Measurements from ENCODE around the gene SH3RF3.

DNA sequence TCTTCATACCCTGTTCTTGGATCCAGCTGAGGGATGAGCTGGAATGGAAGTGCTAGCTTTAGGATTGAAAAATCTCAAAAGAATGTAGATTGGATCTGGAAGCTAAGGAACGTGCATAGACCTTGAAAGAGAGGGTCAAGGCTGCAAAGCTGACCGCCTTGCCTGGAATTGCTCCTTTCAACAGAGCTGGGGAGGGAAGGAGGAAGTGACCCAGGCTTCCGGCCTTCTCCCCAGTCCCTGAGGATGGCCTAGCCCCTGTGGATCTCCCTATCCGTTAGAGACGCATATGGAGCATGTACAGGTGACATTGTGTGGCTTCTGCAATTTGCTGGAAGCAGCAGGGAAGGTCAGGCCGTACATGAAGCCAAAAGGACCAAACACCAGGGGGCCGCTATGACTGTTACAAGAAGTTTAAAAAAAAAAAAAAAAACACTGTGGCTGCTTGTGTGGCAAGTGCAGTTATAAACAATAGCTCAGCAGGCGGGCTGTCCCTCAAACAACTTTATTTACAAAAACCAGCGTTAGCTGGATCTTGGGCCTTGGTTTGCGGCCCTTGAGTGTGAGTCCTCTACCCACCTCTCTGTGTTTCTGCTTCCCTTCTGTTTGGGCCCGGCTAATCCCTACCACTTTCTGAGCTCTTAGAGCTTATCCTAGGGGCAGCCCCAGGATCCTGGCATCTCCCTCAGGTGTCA, 257.1 kb downstream of the SH3RF3 start:
- TF ChIP-seq, protein P1, sequence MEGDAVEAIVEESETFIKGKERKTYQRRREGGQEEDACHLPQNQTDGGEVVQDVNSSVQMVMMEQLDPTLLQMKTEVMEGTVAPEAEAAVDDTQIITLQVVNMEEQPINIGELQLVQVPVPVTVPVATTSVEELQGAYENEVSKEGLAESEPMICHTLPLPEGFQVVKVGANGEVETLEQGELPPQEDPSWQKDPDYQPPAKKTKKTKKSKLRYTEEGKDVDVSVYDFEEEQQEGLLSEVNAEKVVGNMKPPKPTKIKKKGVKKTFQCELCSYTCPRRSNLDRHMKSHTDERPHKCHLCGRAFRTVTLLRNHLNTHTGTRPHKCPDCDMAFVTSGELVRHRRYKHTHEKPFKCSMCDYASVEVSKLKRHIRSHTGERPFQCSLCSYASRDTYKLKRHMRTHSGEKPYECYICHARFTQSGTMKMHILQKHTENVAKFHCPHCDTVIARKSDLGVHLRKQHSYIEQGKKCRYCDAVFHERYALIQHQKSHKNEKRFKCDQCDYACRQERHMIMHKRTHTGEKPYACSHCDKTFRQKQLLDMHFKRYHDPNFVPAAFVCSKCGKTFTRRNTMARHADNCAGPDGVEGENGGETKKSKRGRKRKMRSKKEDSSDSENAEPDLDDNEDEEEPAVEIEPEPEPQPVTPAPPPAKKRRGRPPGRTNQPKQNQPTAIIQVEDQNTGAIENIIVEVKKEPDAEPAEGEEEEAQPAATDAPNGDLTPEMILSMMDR (optimal IDR thresholded peaks at IDR 0.05 in 1 of 3, IDR thresholded peaks at IDR 0.05 in 1 of 3, conservative IDR thresholded peaks at IDR 0.05 in 1 of 3; ENCODE audit: extremely low read depth in 1 of 3, insufficient read depth in 2 of 3, low read length in 3 of 3), result no peak
- TF ChIP-seq EZH2 (IDR thresholded peaks at IDR 0.05; ENCODE audit: low read length), result no peak

Data from keratinocyte (primary cell).